NT2/D1 (cell line): Measurements from ENCODE around the gene PCDHB16.

ENCODE experiments used
- SUZ12 ChIP-seq: IDR thresholded peaks from 2 replicates; pipeline ENCODE4 v1.6.1; 2011; ENCODE audit not compliant: insufficient read length, insufficient read depth; ENCODE audit errors: extremely low read depth
- YY1 ChIP-seq: IDR thresholded peaks from 2 replicates; pipeline ENCODE4 v1.6.1; 2011; ENCODE audit not compliant: insufficient read length, insufficient read depth
- ZNF274 ChIP-seq: IDR thresholded peaks from 2 replicates; pipeline ENCODE4 v1.6.1; 2011; ENCODE audit warnings: mild to moderate bottlenecking, low read depth, low read length

GRCh38 chr5:141155540-141156374, 26.4 kb upstream of the PCDHB16 start:
- TF ChIP-seq YY1 (no peak), ZNF274 (no peak), SUZ12 (no peak)
